HepG2 (cell line): ENCODE data around the gene KCNK7. TPM values are rescaled to one million over a fixed set of nuclear protein-coding genes. Genes with fewer than 3 reads are reported as not detected.

Experiments
- ATAC-seq: fragments of 200-7000 bp; cut with Tn5 transposase; 3 replicates; pipeline ENCODE4 v1.9.1; 2020; ENCODE audit warnings: mild to moderate bottlenecking, moderate library complexity
- BruUV-seq: library from RNA; stranded (reverse); fragments of 400-500 nt; replicated peaks from 2 replicates; lab custom pipeline; 2021; lab: Mats Ljungman, UMichigan
- CTCF ChIA-PET: fragments of 300-600 bp; formaldehyde crosslinking; extraction: SDS; loops from one replicate; lab custom pipeline; 2021; ENCODE audit warnings: low total read pairs, inconsistent platforms, low intra/inter-chr PET ratio; lab: Yijun Ruan, JAX
- POLR2A ChIA-PET: fragments of 350-600 bp; sonication (Branson Sonifier 250); formaldehyde crosslinking; loops from one replicate; lab custom pipeline; 2020; ENCODE audit warnings: antibody characterized with exemption, inconsistent platforms; lab: Yijun Ruan, JAX
- DNase-seq: peaks from one replicate; pipeline ENCODE4 v3.0.0-alpha.2; 2015; ENCODE audit warnings: low spot score
- FAIRE-seq: peaks from 3 replicates; lab custom pipeline; 2011; peaks lifted over from hg19 to GRCh38; lab: Jason Lieb, UNC
- H2AFZ ChIP-seq: one replicate; pipeline ENCODE4 v1.6.1; 2011; ENCODE audit warnings: low read length, inconsistent platforms
- H3K27ac ChIP-seq: fragments of 300-600 bp; 3 replicates; pipeline ENCODE4 v1.8.0; 2011; ENCODE audit warnings: mixed run types, mild to moderate bottlenecking, mixed read lengths, low read length, inconsistent platforms; ENCODE audit not compliant: insufficient read depth; ENCODE audit errors: extremely low read length
- H3K27me3 ChIP-seq, 2 experiments: fragments of 200-600 bp in 1 of 2; 2 replicates in 1 of 2; 3 replicates in 1 of 2; pipeline versions ENCODE4 v1.6.0 to v1.8.0; 2011; ENCODE audit warnings: low read length in 2 of 2, mild to moderate bottlenecking in 2 of 2, moderate library complexity in 2 of 2, inconsistent platforms in 1 of 2; ENCODE audit not compliant: insufficient read depth in 2 of 2, control insufficient read depth in 1 of 2
- H3K36me3 ChIP-seq, 2 experiments: fragments of 200-600 bp in 1 of 2; replicated peaks in 1 of 2; 2 replicates in 1 of 2; 3 replicates in 1 of 2; pipeline versions ENCODE4 v1.5.1 to v1.8.0; 2011; ENCODE audit warnings: low read length in 2 of 2, inconsistent platforms in 1 of 2; ENCODE audit not compliant: insufficient read depth in 2 of 2, control insufficient read depth in 1 of 2
- H3K4me1 ChIP-seq: 2 replicates; pipeline ENCODE4 v1.5.1; 2012; ENCODE audit warnings: low read length, inconsistent platforms; ENCODE audit not compliant: insufficient read depth
- H3K4me2 ChIP-seq: 2 replicates; pipeline ENCODE4 v1.6.0; 2011; ENCODE audit warnings: low read depth, low read length, inconsistent platforms
- H3K4me3 ChIP-seq, 3 experiments: fragments of 200-600 bp in 1 of 3; sonication (generic), shearing (Covaris generic) in 1 of 3; replicated peaks in 1 of 3; 2 replicates each; pipeline ENCODE4 v1.5.1; 2011 to 2016; ENCODE audit warnings: low read length in 3 of 3, inconsistent platforms in 2 of 3, low read depth in 2 of 3, mild to moderate bottlenecking in 2 of 3, control low read depth in 1 of 3, mixed read lengths in 1 of 3; ENCODE audit not compliant: insufficient read depth in 1 of 3
- H3K79me2 ChIP-seq: one replicate; pipeline ENCODE4 v1.6.1; 2011; ENCODE audit warnings: low read length, inconsistent platforms; ENCODE audit not compliant: insufficient read depth
- H3K9ac ChIP-seq: 2 replicates; pipeline ENCODE4 v1.6.0; 2011; ENCODE audit warnings: mild to moderate bottlenecking, low read depth, low read length, inconsistent platforms; ENCODE audit not compliant: insufficient read depth
- H3K9me3 ChIP-seq: 2 replicates; pipeline ENCODE4 v1.5.1; 2012; ENCODE audit warnings: mild to moderate bottlenecking, low read length
- H4K20me1 ChIP-seq: 2 replicates; pipeline ENCODE4 v1.6.0; 2011; ENCODE audit warnings: inconsistent platforms, mild to moderate bottlenecking, low read length, moderate library complexity; ENCODE audit not compliant: insufficient read depth
- CREB1 ChIP-seq, 2 experiments: fragments of 450-650 bp in 1 of 2; IDR thresholded peaks; 2 replicates each; pipeline ENCODE4 v1.6.1; 2016 to 2017; ENCODE audit warnings: control low read depth in 1 of 2, mild to moderate bottlenecking in 1 of 2, missing compliant biosample characterization in 1 of 2, missing genetic modification characterization in 1 of 2
- GLI4 ChIP-seq: sonication (generic); formaldehyde crosslinking; IDR thresholded peaks from 2 replicates; pipeline ENCODE4 v1.5.1; 2020; ENCODE audit warnings: missing genetic modification reagents, mild to moderate bottlenecking, moderate library complexity, borderline replicate concordance
- HNF4G ChIP-seq, 2 experiments: sonication (generic) in 1 of 2; formaldehyde crosslinking in 1 of 2; IDR thresholded peaks; 2 replicates each; pipeline versions ENCODE4 v1.4.0 to v1.6.1; 2011 to 2020; ENCODE audit warnings: borderline replicate concordance in 2 of 2, low read depth in 2 of 2, mild to moderate bottlenecking in 2 of 2, low read length in 1 of 2, missing genetic modification reagents in 1 of 2, moderate library complexity in 1 of 2
- ISL2 ChIP-seq: sonication (generic); formaldehyde crosslinking; IDR thresholded peaks from 2 replicates; pipeline ENCODE4 v1.5.0; 2020; ENCODE audit warnings: missing genetic modification reagents
- MXD4 ChIP-seq: IDR thresholded peaks from 2 replicates; pipeline ENCODE4 v1.6.1; 2016; ENCODE audit warnings: mild to moderate bottlenecking, missing biosample characterization, missing genetic modification reagents
- MXI1 ChIP-seq: IDR thresholded peaks from 3 replicates; pipeline ENCODE4 v1.6.1; 2012; ENCODE audit warnings: low read depth, low read length, inconsistent platforms, borderline replicate concordance
- NFKBIZ ChIP-seq: IDR thresholded peaks from 2 replicates; pipeline ENCODE4 v1.6.1; 2018; ENCODE audit warnings: missing genetic modification reagents, missing compliant biosample characterization
- NR2C2 ChIP-seq: sonication (generic); formaldehyde crosslinking; IDR thresholded peaks from 2 replicates; pipeline ENCODE4 v1.4.0; 2020; ENCODE audit warnings: missing genetic modification reagents, mild to moderate bottlenecking, moderate library complexity, borderline replicate concordance
- RXRB ChIP-seq: IDR thresholded peaks from 2 replicates; pipeline ENCODE4 v1.6.1; 2016; ENCODE audit warnings: borderline replicate concordance, missing genetic modification reagents, missing compliant biosample characterization
- SIX4 ChIP-seq: sonication (generic); formaldehyde crosslinking; IDR thresholded peaks from 2 replicates; pipeline ENCODE4 v1.4.0; 2020; ENCODE audit warnings: missing genetic modification reagents
- SNAPC2 ChIP-seq: sonication (generic); formaldehyde crosslinking; IDR thresholded peaks from 2 replicates; pipeline ENCODE4 v1.8.1; 2022; ENCODE audit warnings: mild to moderate bottlenecking, missing genetic modification reagents
- TGIF2 ChIP-seq: IDR thresholded peaks from 2 replicates; pipeline ENCODE4 v1.6.1; 2016; ENCODE audit warnings: control low read depth, missing compliant biosample characterization
- ZFP1 ChIP-seq: IDR thresholded peaks from 2 replicates; pipeline ENCODE4 v1.6.1; 2016
- ZFYVE20 ChIP-seq: sonication (generic); formaldehyde crosslinking; IDR thresholded peaks from 2 replicates; pipeline ENCODE4 v1.8.0; 2023; ENCODE audit warnings: low read depth, mild to moderate bottlenecking, moderate library complexity, missing genetic modification reagents, borderline replicate concordance
- ZNF138 ChIP-seq: sonication (generic); formaldehyde crosslinking; IDR thresholded peaks from 2 replicates; pipeline ENCODE4 v1.5.0; 2020; ENCODE audit warnings: mild to moderate bottlenecking, low read depth, missing genetic modification reagents
- ZNF335 ChIP-seq: sonication (generic); formaldehyde crosslinking; IDR thresholded peaks from 2 replicates; pipeline ENCODE4 v1.4.0; 2020; ENCODE audit warnings: missing genetic modification reagents
- ZNF496 ChIP-seq: sonication (generic); formaldehyde crosslinking; IDR thresholded peaks from 2 replicates; pipeline ENCODE4 v1.8.1; 2023; ENCODE audit warnings: mild to moderate bottlenecking, moderate library complexity, missing genetic modification reagents; ENCODE audit not compliant: insufficient replicate concordance
- ZNF577 ChIP-seq: sonication (generic); formaldehyde crosslinking; IDR thresholded peaks from 2 replicates; pipeline ENCODE4 v1.4.0; 2020; ENCODE audit warnings: mild to moderate bottlenecking, low read depth, missing genetic modification reagents, borderline replicate concordance
- ZNF614 ChIP-seq: IDR thresholded peaks from 2 replicates; pipeline ENCODE4 v1.6.1; 2018; ENCODE audit warnings: missing biosample characterization, missing genetic modification reagents, inconsistent platforms, borderline replicate concordance
- ZNF879 ChIP-seq: sonication (generic); formaldehyde crosslinking; IDR thresholded peaks from 2 replicates; pipeline ENCODE4 v1.8.1; 2023; ENCODE audit warnings: missing genetic modification reagents
- WGBS: methylation state at CpG from one replicate; pipeline ENCODE4 v1.1.6; 2017; ENCODE audit warnings: low lambda C conversion rate; 5-methylcytosine and 5-hydroxymethylcytosine counted together
- in situ Hi-C: cut with HindIII; loops from 2 replicates; pipeline ENCODE4 v1.10.0; 2017; ENCODE audit warnings: low pct_unique_long_range_greater_than_20kb; ENCODE audit not compliant: extremely low pct_ligation_motif_present
- intact Hi-C: fragments of 100-400 bp; cut with micrococcal nuclease; formaldehyde crosslinking; loops from one replicate; pipeline ENCODE4 v1.10.0; 2022; ENCODE audit not compliant: unreplicated experiment
- polyA plus RNA-seq, 8 experiments: library from polyadenylated mRNA; depleted of rRNA in 3 of 8; stranded (reverse) in 7 of 8; unstranded in 1 of 8; fragments of >200 nt; fragmentation: Illumina TruSeq in 4 of 8; extraction: Trizol in 4 of 8; gene quantifications; 2 replicates each; pipeline versions ENCODE4 v1.2.1 to v1.2.3, GENCODE V29; 2011 to 2016; ENCODE audit warnings: low read depth in 4 of 8, missing spikeins in 1 of 8, mixed read lengths in 1 of 8; ENCODE audit not compliant: insufficient read depth in 1 of 8
- total RNA-seq, 5 experiments: library from RNA; depleted of rRNA; stranded (reverse); fragments of >200 nt; fragmentation: Illumina TruSeq; extraction: Trizol; gene quantifications; 2 replicates each; pipeline ENCODE4 v1.2.3, GENCODE V29; 2016; ENCODE audit warnings: low read depth in 1 of 5

The KCNK7 gene
- total and polyA plus RNA-seq, 2 of the 13 experiments (the other 11 are each of a cell fraction or from before 2014, with no cell fraction given) = 0.11 TPM; not detected in 1

- Histone ChIP-seq H3K27ac (no peak overlapping the region), H3K4me3 (no peak overlapping the region), H3K9me3 (no peaks in the 10 kb centered on the region), H3K9ac (no peak overlapping the region), H3K36me3 (peaks cover 4 to 11% of the 10 kb centered on the region in 2 experiments; a peak in 2 of 5 replicates), H3K79me2 (no peaks in the 10 kb centered on the region), H3K27me3 (no peaks in the 10 kb centered on the region)
- WGBS = 91% methylated on average over 3 of the region's 3 CpGs
- ChIA-PET POLR2A (interaction anchor here (0.5 kb wide), 1 partner anchor 17 kb away, joined by 3 read pairs; no protein-coding TSS in a partner anchor), CTCF (no interaction called here)
- DNase-seq (no peak), FAIRE-seq (no peak)
- in situ Hi-C loops (no loop called here), intact Hi-C loops (no loop called here)
- no TSS peak for BruUV-seq
- TF ChIP-seq MXD4 (CRISPR knock-in tag) = no peak
- TF ChIP-seq MXI1 = no peak
- no peak for TF ChIP-seq ZNF614
- TF ChIP-seq CREB1 (IDR thresholded peaks at IDR 0.05) = no peak
- TF ChIP-seq CREB1 (CRISPR knock-in tag; IDR thresholded peaks at IDR 0.05) = no peak
- TF ChIP-seq ZNF577 (CRISPR knock-in tag) = no peak
- TF ChIP-seq SNAPC2 (CRISPR knock-in tag) = no peak
- TF ChIP-seq HNF4G (IDR thresholded peaks at IDR 0.05; ENCODE audit: borderline replicate concordance, low read depth, low read length) = no peak
- no peak for TF ChIP-seq HNF4G (CRISPR knock-in tag; IDR thresholded peaks at IDR 0.05; ENCODE audit: borderline replicate concordance, low read depth)
- TF ChIP-seq ZNF879 = no peak
- no peak for TF ChIP-seq RXRB (CRISPR knock-in tag)
- no peak for TF ChIP-seq ZFYVE20 (CRISPR knock-in tag)
- no peak for TF ChIP-seq TGIF2 (CRISPR knock-in tag)
- TF ChIP-seq ZNF138 = no peak
- no peak for TF ChIP-seq SIX4 (CRISPR knock-in tag)
- TF ChIP-seq GLI4 (CRISPR knock-in tag) = no peak
- no peak for TF ChIP-seq NR2C2 (CRISPR knock-in tag)
- TF ChIP-seq NFKBIZ (CRISPR knock-in tag) = no peak
- TF ChIP-seq ISL2 (CRISPR knock-in tag) = no peak
- no peak for TF ChIP-seq ZNF496
- TF ChIP-seq ZNF335 (CRISPR knock-in tag) = no peak
- TF ChIP-seq ZFP1 = no peak
- TF ChIP-seq, all 625 proteins: peak for 0
- Histone ChIP-seq H4K20me1 (peaks cover 7% of the 10 kb centered on the region; the same call in 1 of the 2 replicates), H3K4me2 (no peak overlapping the region), H2AFZ (no peak overlapping the region), H3K4me1 (peaks cover 42% of the 10 kb centered on the region)
- ATAC-seq = no peak
Observed at GRCh38 chr11:65549096-65549495, 46.5 kb downstream of the KCNK7 start.
